Measurements from ENCODE around the gene LHX2.

Gene LHX2

DNA sequence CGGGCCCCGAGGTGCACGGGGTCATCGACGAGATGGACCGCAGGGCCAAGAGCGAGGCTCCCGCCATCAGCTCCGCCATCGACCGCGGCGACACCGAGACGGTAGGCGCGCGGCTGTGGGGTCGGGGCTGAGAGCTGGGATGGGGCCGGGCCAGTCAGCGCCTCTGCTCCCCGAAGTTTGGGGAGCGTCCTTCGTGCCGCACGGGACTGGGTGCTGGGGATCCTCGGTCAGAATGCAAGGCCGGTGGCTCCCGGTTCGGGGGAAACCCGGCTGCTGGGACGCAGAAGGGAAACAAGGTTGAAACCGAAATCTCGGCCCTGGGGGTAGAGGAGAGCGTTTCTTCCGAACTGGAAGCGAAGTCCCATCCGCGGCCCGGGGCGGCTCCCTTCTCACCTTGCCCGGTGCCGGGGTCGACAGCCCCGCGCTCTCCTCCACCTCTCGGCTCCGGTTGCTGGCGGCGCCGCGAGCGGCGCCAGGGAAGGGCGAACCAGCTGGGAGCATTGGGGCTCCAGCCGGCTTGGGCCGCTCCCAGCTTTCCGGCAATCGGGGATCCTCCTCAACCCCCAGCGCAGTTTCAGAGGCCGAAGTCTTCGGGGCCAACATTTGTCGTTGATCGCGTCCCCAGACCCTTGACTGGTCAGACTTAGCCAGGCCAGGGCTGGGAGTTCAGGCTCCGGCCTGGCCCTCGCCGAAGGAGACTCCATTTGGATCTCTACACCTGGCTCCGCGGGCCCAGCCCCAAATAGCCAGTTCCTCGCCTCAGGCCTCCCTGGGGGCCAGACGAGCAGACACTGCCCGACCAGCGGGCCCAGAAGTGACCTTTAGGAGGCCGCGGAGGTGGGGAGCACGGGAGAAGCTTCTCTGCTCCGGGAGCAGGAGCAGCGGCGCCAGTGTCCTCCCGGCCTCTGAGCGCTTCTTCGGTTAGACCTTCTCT is 1.1 kb downstream of the LHX2 start:
- ChIA-PET POLR2A (no interaction called here), CTCF (interaction anchor here (0.7 to 1.9 kb wide), 2 partner anchors 28 kb away, joined by 3 to 8 read pairs; no protein-coding TSS in a partner anchor)
- no peak for DNase-seq (ENCODE audit: extremely low spot score)
- TF ChIP-seq, protein P1, sequence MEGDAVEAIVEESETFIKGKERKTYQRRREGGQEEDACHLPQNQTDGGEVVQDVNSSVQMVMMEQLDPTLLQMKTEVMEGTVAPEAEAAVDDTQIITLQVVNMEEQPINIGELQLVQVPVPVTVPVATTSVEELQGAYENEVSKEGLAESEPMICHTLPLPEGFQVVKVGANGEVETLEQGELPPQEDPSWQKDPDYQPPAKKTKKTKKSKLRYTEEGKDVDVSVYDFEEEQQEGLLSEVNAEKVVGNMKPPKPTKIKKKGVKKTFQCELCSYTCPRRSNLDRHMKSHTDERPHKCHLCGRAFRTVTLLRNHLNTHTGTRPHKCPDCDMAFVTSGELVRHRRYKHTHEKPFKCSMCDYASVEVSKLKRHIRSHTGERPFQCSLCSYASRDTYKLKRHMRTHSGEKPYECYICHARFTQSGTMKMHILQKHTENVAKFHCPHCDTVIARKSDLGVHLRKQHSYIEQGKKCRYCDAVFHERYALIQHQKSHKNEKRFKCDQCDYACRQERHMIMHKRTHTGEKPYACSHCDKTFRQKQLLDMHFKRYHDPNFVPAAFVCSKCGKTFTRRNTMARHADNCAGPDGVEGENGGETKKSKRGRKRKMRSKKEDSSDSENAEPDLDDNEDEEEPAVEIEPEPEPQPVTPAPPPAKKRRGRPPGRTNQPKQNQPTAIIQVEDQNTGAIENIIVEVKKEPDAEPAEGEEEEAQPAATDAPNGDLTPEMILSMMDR (IDR thresholded peaks at IDR 0.05; ENCODE audit: control extremely low read depth, extremely low read depth, low read depth, missing control alignments), result no peak

DNA sequence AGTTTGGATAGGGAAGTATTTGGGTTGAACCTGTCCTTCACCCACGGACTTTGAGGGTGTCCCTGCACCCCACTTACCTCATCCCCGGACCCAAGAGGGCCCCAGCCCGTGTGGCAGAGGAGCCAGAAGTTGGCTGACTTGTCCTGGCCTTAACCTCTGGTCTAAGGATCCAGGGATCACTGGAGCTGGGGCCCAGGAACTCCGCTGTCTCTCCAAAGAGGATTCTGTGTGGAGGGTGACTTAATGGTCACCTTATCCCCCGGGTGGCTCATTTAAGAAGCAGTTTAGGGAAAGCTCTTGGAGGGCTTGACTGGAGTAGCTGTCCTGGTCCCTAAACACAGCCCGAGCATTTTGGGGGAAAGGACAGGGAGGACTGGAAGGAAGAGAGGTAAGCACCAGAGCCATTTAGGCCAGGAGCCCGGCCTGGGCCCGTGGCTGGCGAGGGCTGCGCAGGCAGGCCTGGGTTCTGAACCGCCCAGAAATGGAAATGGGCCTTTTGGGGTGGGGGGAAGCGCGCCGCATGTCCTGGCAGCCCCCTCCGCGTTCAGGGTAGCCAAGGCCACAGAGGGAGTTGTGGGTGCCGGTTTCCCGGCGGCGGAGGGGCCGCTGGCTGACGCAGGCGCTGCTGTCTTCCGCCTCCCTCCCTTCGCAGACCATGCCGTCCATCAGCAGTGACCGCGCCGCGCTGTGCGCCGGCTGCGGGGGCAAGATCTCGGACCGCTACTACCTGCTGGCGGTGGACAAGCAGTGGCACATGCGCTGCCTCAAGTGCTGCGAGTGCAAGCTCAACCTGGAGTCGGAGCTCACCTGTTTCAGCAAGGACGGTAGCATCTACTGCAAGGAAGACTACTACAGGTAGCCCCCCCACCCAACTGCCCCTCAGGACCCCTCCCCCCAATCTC is 2.0 kb downstream of the LHX2 start:
- ChIA-PET CTCF (interaction anchor here (1.9 kb wide), 1 partner anchor 27 kb away, joined by 8 read pairs; no protein-coding TSS in a partner anchor), POLR2A (no interaction called here)
- TF ChIP-seq, protein P1 (IDR thresholded peaks at IDR 0.05; ENCODE audit: control extremely low read depth, extremely low read depth, low read depth, missing control alignments), result no peak
- no peak for DNase-seq (ENCODE audit: extremely low spot score)

- ChIA-PET POLR2A (no interaction called here), CTCF (interaction anchor here (1.9 kb wide), 1 partner anchor 26 kb away, joined by 8 read pairs; no protein-coding TSS in a partner anchor)
- DNase-seq (ENCODE audit: extremely low spot score), result no peak
- TF ChIP-seq, protein P1 (IDR thresholded peaks at IDR 0.05; ENCODE audit: control extremely low read depth, extremely low read depth, low read depth, missing control alignments), result no peak
Measured at GRCh38 chr9:124014211-124014955, 2.8 kb downstream of the LHX2 start.

GRCh38 chr9:124014956-124015660 is 3.5 kb downstream of the LHX2 start:
- ChIA-PET POLR2A (no interaction called here), CTCF (interaction anchor here (1.9 kb wide), 1 partner anchor 26 kb away, joined by 8 read pairs; no protein-coding TSS in a partner anchor)
- TF ChIP-seq, protein P1 (IDR thresholded peaks at IDR 0.05; ENCODE audit: control extremely low read depth, extremely low read depth, low read depth, missing control alignments), result no peak
- no peak for DNase-seq (ENCODE audit: extremely low spot score)

DNA sequence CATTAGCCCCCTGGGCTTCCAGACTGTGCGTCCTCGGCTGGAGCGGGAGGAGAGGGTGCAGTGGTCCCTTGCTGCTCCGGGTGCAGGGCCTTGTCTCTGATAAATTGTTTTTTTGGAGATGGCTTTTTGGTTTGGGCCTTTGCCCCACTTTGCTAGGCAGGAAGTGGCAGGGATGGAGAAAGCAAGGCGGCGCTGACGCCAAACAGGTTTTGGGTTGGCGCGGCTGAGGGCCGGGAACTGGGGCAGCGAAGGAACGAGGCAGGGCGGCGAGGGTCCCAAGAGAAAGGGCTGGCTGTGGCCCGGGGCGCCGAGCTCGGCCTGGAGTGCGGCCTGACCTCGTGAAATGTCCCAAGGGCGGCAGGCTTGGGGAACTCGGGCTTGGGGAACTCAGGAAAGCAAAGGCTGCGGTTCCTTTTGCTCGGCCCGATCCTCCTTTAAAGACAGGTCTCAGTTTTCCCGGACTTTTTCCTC is 4.1 kb downstream of the LHX2 start:
- ChIA-PET POLR2A (no interaction called here), CTCF (no interaction called here)
- TF ChIP-seq, protein P1 (IDR thresholded peaks at IDR 0.05; ENCODE audit: control extremely low read depth, extremely low read depth, low read depth, missing control alignments), result no peak
- DNase-seq (ENCODE audit: extremely low spot score), result peak; percentile 21
